K562 (cell line): ENCODE measurements around the gene CREB3L2. TPM values are rescaled to one million over a fixed set of nuclear protein-coding genes. Genes with fewer than 3 reads are reported as not detected.

Experiments
- KAT7 ChIP-seq: sonication (generic); formaldehyde crosslinking; IDR thresholded peaks from 2 replicates; pipeline ENCODE4 v1.8.0; 2022; ENCODE audit warnings: missing genetic modification reagents, mild to moderate bottlenecking, borderline replicate concordance
- KDM4B ChIP-seq, 2 experiments: fragments of 450-650 bp in 1 of 2; sonication (generic) in 1 of 2; IDR thresholded peaks; 2 replicates each; pipeline ENCODE4 v1.6.1; 2016 to 2017; ENCODE audit warnings: borderline replicate concordance in 2 of 2, antibody characterized with exemption in 1 of 2, low read depth in 1 of 2, mild to moderate bottlenecking in 1 of 2
- ZNF263 ChIP-seq: sonication (generic); formaldehyde crosslinking; IDR thresholded peaks from 2 replicates; pipeline ENCODE4 v1.8.0; 2022; ENCODE audit warnings: mild to moderate bottlenecking, missing genetic modification reagents, borderline replicate concordance
- ZNF445 ChIP-seq: fragments of 250-450 bp; sonication (Bioruptor Pico); IDR thresholded peaks from 2 replicates; pipeline ENCODE4 v1.4.0; 2020; ENCODE audit warnings: low read depth, mild to moderate bottlenecking, moderate library complexity
- ZSCAN29 ChIP-seq: fragments of 450-650 bp; IDR thresholded peaks from 2 replicates; pipeline ENCODE4 v1.6.1; 2017
- polyA plus RNA-seq, 8 experiments: library from polyadenylated mRNA; depleted of rRNA in 4 of 8; stranded (reverse) in 5 of 8; unstranded in 3 of 8; fragments of >200 nt; fragmentation: Nextera tagmentation in 2 of 8; fragmentation: Illumina TruSeq in 1 of 8; extraction: Ambion mirVana in 2 of 8; extraction: Trizol in 1 of 8; gene quantifications; 2 replicates each; pipeline versions ENCODE4 v1.2.1 to v1.2.3, GENCODE V29; 2011 to 2014; ENCODE audit warnings: inconsistent platforms in 1 of 8, missing spikeins in 1 of 8
- total RNA-seq, 7 experiments: library from RNA; depleted of rRNA in 6 of 7; stranded (reverse); fragments of >200 nt in 6 of 7; fragmentation: Illumina TruSeq in 2 of 7; extraction: Trizol in 2 of 7; gene quantifications; 2 replicates each; pipeline versions ENCODE4 v1.2.1 to v1.2.3, GENCODE V29; 2011 to 2021; ENCODE audit warnings: low replicate concordance in 1 of 7
- TF ChIP-seq, protein P1 (sequence below): IDR thresholded peaks from 2 replicates; pipeline ENCODE4 v1.6.1; 2011; ENCODE audit warnings: borderline replicate concordance, low read depth, mild to moderate bottlenecking, moderate library complexity, low read length; ENCODE audit not compliant: insufficient read depth, poor library complexity, severe bottlenecking
- TF ChIP-seq, protein P2 (sequence below): sonication (generic); formaldehyde crosslinking; IDR thresholded peaks from 2 replicates; pipeline ENCODE4 v1.8.0; 2022; ENCODE audit warnings: mild to moderate bottlenecking, missing genetic modification reagents, borderline replicate concordance
- TF ChIP-seq, protein P3 (sequence below): fragments of 200-600 bp; sonication (generic); IDR thresholded peaks from one replicate; pipeline ENCODE4 v1.6.1; 2012; ENCODE audit warnings: mild to moderate bottlenecking, low read depth, low read length, inconsistent platforms
- TF ChIP-seq, protein P4 (sequence below): fragments of 450-650 bp; formaldehyde crosslinking; IDR thresholded peaks from 2 replicates; pipeline ENCODE4 v1.4.0; 2020; ENCODE audit warnings: mild to moderate bottlenecking
- TF ChIP-seq, protein P5 (sequence below): fragments of 250-450 bp; sonication (Bioruptor Pico); IDR thresholded peaks from 2 replicates; pipeline ENCODE4 v1.8.0; 2022; ENCODE audit warnings: moderate library complexity, mild to moderate bottlenecking, inconsistent platforms

Gene CREB3L2
- total and polyA plus RNA-seq, 9 of the 15 experiments (the other 6 are each of a cell fraction or from before 2014, with no cell fraction given), result 7.1 to 45.6 (median 15.8) TPM

DNA sequence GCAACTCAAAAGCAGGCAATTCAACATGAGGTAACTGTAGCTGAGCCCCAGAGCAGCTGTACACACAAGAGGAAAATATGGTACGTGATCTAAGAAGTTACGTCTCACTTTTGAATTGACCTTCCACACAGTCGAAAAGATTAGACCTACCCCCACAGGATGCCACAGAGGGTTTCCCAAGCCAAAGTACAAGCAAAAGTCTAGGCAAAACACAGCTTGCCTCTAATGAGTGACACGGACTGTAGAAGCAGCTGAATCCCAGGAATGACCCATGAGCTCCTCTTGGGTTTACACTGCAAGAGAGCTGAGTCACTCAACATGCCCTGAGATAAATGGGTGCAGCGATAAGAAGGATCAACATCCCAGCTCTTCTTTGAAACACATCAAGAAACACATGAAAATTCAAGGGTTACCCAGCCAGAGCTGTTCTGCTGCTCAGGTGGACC lies 9.8 kb downstream of the CREB3L2 start (continued):
- TF ChIP-seq, protein P1, sequence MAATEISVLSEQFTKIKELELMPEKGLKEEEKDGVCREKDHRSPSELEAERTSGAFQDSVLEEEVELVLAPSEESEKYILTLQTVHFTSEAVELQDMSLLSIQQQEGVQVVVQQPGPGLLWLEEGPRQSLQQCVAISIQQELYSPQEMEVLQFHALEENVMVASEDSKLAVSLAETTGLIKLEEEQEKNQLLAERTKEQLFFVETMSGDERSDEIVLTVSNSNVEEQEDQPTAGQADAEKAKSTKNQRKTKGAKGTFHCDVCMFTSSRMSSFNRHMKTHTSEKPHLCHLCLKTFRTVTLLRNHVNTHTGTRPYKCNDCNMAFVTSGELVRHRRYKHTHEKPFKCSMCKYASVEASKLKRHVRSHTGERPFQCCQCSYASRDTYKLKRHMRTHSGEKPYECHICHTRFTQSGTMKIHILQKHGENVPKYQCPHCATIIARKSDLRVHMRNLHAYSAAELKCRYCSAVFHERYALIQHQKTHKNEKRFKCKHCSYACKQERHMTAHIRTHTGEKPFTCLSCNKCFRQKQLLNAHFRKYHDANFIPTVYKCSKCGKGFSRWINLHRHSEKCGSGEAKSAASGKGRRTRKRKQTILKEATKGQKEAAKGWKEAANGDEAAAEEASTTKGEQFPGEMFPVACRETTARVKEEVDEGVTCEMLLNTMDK, result no peak
- TF ChIP-seq ZSCAN29, result 0 out of 2 replicates have a peak, but pooled peaks have one; percentile 29
- TF ChIP-seq, protein P2, sequence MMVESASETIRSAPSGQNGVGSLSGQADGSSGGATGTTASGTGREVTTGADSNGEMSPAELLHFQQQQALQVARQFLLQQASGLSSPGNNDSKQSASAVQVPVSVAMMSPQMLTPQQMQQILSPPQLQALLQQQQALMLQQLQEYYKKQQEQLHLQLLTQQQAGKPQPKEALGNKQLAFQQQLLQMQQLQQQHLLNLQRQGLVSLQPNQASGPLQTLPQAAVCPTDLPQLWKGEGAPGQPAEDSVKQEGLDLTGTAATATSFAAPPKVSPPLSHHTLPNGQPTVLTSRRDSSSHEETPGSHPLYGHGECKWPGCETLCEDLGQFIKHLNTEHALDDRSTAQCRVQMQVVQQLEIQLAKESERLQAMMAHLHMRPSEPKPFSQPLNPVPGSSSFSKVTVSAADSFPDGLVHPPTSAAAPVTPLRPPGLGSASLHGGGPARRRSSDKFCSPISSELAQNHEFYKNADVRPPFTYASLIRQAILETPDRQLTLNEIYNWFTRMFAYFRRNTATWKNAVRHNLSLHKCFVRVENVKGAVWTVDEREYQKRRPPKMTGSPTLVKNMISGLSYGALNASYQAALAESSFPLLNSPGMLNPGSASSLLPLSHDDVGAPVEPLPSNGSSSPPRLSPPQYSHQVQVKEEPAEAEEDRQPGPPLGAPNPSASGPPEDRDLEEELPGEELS (CRISPR knock-in tag), result no peak
- TF ChIP-seq, protein P3, sequence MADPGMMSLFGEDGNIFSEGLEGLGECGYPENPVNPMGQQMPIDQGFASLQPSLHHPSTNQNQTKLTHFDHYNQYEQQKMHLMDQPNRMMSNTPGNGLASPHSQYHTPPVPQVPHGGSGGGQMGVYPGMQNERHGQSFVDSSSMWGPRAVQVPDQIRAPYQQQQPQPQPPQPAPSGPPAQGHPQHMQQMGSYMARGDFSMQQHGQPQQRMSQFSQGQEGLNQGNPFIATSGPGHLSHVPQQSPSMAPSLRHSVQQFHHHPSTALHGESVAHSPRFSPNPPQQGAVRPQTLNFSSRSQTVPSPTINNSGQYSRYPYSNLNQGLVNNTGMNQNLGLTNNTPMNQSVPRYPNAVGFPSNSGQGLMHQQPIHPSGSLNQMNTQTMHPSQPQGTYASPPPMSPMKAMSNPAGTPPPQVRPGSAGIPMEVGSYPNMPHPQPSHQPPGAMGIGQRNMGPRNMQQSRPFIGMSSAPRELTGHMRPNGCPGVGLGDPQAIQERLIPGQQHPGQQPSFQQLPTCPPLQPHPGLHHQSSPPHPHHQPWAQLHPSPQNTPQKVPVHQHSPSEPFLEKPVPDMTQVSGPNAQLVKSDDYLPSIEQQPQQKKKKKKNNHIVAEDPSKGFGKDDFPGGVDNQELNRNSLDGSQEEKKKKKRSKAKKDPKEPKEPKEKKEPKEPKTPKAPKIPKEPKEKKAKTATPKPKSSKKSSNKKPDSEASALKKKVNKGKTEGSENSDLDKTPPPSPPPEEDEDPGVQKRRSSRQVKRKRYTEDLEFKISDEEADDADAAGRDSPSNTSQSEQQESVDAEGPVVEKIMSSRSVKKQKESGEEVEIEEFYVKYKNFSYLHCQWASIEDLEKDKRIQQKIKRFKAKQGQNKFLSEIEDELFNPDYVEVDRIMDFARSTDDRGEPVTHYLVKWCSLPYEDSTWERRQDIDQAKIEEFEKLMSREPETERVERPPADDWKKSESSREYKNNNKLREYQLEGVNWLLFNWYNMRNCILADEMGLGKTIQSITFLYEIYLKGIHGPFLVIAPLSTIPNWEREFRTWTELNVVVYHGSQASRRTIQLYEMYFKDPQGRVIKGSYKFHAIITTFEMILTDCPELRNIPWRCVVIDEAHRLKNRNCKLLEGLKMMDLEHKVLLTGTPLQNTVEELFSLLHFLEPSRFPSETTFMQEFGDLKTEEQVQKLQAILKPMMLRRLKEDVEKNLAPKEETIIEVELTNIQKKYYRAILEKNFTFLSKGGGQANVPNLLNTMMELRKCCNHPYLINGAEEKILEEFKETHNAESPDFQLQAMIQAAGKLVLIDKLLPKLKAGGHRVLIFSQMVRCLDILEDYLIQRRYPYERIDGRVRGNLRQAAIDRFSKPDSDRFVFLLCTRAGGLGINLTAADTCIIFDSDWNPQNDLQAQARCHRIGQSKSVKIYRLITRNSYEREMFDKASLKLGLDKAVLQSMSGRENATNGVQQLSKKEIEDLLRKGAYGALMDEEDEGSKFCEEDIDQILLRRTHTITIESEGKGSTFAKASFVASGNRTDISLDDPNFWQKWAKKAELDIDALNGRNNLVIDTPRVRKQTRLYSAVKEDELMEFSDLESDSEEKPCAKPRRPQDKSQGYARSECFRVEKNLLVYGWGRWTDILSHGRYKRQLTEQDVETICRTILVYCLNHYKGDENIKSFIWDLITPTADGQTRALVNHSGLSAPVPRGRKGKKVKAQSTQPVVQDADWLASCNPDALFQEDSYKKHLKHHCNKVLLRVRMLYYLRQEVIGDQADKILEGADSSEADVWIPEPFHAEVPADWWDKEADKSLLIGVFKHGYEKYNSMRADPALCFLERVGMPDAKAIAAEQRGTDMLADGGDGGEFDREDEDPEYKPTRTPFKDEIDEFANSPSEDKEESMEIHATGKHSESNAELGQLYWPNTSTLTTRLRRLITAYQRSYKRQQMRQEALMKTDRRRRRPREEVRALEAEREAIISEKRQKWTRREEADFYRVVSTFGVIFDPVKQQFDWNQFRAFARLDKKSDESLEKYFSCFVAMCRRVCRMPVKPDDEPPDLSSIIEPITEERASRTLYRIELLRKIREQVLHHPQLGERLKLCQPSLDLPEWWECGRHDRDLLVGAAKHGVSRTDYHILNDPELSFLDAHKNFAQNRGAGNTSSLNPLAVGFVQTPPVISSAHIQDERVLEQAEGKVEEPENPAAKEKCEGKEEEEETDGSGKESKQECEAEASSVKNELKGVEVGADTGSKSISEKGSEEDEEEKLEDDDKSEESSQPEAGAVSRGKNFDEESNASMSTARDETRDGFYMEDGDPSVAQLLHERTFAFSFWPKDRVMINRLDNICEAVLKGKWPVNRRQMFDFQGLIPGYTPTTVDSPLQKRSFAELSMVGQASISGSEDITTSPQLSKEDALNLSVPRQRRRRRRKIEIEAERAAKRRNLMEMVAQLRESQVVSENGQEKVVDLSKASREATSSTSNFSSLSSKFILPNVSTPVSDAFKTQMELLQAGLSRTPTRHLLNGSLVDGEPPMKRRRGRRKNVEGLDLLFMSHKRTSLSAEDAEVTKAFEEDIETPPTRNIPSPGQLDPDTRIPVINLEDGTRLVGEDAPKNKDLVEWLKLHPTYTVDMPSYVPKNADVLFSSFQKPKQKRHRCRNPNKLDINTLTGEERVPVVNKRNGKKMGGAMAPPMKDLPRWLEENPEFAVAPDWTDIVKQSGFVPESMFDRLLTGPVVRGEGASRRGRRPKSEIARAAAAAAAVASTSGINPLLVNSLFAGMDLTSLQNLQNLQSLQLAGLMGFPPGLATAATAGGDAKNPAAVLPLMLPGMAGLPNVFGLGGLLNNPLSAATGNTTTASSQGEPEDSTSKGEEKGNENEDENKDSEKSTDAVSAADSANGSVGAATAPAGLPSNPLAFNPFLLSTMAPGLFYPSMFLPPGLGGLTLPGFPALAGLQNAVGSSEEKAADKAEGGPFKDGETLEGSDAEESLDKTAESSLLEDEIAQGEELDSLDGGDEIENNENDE, result peak; percentile 19
- TF ChIP-seq ZNF445 (CRISPR knock-in tag), result no peak
- TF ChIP-seq KDM4B (IDR thresholded peaks at IDR 0.05; ENCODE audit: borderline replicate concordance in 2 of 2, low read depth in 1 of 2), result no peak
- TF ChIP-seq, protein P4, sequence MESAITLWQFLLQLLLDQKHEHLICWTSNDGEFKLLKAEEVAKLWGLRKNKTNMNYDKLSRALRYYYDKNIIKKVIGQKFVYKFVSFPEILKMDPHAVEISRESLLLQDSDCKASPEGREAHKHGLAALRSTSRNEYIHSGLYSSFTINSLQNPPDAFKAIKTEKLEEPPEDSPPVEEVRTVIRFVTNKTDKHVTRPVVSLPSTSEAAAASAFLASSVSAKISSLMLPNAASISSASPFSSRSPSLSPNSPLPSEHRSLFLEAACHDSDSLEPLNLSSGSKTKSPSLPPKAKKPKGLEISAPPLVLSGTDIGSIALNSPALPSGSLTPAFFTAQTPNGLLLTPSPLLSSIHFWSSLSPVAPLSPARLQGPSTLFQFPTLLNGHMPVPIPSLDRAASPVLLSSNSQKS, result no peak
- no peak for TF ChIP-seq ZNF263 (CRISPR knock-in tag)
- no peak for TF ChIP-seq KAT7 (CRISPR knock-in tag)
- TF ChIP-seq, protein P5, sequence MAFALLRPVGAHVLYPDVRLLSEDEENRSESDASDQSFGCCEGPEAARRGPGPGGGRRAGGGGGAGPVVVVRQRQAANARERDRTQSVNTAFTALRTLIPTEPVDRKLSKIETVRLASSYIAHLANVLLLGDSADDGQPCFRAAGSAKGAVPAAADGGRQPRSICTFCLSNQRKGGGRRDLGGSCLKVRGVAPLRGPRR (CRISPR knock-in tag), result no peak
